Activated CD4-positive, alpha-beta T cell treated with anti-CD3 and anti-CD28 coated beads, Interleukin-10, Interleukin-2, amounts not matched to agents 100 ng/mL and 50 ng/mL, durations not matched to agents 16 hours and 8 hours (primary cell): ENCODE data around the gene CD164.
"Not testable (repeated sequence)": the region's sequence is repeated elsewhere in the genome, so short reads cannot be mapped to it uniquely, and the experiment has no call there.

Source experiments
- DNase-seq: peaks from one replicate; pipeline ENCODE4 v3.0.0-alpha.2; 2020

The CD164 gene

GRCh38 chr6:109340811-109341210 lies 41.5 kb downstream of the CD164 start:
- no peak for DNase-seq

- DNase-seq: no peak
These were observed 42.2 kb downstream of the CD164 start for GRCh38 chr6:109339906-109340678.

- no peak for DNase-seq
These were observed 45.9 kb downstream of the CD164 start for GRCh38 chr6:109336221-109336961.

- DNase-seq: not testable (repeated sequence)
These were observed 48.4 kb downstream of the CD164 start for GRCh38 chr6:109333870-109334269.

- DNase-seq: no peak
These were observed 49.5 kb downstream of the CD164 start for GRCh38 chr6:109332748-109333147.

GRCh38 chr6:109331081-109331480 lies 51.2 kb downstream of the CD164 start:
- no peak for DNase-seq

GRCh38 chr6:109330263-109330662 lies 52.0 kb downstream of the CD164 start:
- no peak for DNase-seq

DNA sequence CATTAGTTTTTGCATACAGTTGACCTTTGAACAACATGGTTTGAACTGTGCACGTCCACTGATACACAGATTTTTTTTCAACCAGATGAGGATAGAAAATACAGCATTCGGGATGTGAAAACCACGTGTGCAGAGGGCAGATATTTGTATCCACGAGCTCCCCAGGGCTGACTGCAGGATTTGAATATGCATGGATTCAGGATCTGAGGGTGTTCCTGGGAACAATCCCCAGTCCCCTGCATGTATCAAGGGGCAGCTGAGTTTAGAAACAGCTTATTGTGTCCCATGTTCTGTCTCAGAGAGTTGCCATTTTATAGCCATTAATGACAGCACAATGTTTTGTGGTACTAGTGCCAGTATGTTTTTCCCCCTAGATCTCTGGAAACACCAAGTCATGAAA lies 53.6 kb downstream of the CD164 start:
- no peak for DNase-seq

GRCh38 chr6:109327959-109328358 lies 54.3 kb downstream of the CD164 start:
- no peak for DNase-seq

DNA sequence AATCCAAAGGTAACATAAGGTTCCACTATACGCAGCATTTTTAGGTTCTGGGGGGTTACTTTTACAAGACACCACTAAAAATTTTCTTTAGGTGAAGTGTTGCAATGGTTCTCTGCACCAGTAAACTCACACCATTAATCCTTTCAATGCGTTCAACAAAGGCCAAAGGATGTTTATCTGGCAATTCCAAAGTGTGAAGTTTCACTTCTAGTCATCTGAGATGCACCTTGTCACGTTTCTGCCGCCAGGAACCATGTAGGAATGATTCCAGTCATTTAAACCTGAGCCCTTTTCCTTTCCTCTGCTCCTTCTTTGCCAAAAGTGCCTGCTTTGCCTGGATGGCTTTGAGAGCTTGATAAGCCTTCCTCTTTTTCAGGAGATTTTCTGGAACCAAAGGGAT lies 54.8 kb downstream of the CD164 start:
- DNase-seq: no peak

- no peak for DNase-seq
These were observed 55.9 kb downstream of the CD164 start for GRCh38 chr6:109326351-109326750.

DNA sequence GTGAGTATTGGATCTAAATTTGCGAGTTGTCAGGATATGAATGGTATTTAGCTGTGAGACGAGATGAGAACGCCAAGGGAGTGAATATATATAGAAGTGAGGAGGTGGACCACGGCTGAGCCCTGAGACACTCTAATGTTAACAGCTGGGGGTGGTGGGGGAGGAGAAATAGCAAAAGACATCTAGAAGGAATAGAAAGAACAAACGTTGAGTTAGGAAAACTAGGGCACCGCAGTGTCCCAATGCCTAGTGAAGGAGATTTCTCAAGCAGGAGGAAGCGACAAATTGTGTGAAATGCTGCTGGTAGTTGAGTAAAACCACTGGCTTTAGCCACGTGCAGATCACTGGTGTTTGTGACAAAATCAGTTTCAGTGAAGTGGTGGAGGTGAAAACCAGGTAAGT lies 56.9 kb downstream of the CD164 start:
- no peak for DNase-seq

- no peak for DNase-seq
These were observed 59.0 kb downstream of the CD164 start for GRCh38 chr6:109323241-109323640.

DNA sequence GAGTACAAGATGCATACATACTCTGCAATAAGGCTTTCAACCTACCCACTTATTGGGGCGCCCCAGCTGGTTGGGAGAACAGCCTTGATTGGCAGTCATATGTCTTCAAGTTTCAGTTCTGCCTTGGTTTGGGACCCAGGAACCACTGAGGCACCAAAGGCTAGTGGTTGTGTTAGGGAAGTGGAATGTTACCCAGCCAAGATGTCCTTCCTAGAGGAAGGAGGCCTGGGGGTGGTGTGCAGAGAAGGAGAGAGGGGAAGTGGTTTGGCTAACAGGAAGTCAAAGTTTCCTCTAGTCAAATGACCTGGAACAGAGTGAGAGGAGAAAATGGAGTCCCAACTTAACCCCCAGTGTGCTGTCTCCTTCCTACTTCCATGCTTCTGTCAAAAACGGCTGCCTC lies 59.4 kb downstream of the CD164 start:
- no peak for DNase-seq

GRCh38 chr6:109321752-109322151 lies 60.5 kb downstream of the CD164 start:
- DNase-seq: no peak

GRCh38 chr6:109320072-109320471 lies 62.2 kb downstream of the CD164 start:
- DNase-seq: no peak

DNA sequence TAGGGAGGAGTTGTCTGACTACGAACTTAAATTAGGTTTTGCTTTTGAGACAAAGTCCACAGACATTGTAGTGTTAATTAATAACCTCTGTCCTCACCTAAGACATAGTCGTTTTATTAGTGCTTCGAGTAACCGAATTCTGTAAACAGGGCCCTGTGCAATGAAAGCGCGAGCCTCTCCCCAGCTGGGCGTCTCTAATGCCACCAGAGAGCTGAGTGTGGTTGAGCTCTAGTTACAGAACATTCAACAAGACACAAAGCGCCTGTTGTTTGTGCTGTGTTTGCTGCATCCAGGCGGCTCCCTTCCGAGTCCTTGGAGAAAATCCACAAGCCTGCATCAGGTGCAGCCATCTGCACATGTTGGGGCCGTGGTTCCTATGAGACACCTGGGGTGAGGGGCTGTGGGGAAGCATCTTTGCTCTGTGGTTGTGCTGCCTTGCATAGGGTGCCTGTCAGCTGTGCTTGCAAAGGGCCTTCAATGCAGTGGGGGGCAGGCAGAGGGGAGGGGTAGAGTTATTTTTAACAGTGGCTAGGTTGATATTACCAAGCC lies 63.9 kb downstream of the CD164 start:
- DNase-seq: no peak

- no peak for DNase-seq
These were observed 65.4 kb downstream of the CD164 start for GRCh38 chr6:109316909-109317308.
